Measurements from ENCODE around the gene ANGPTL7. TPM values are rescaled to one million over a fixed set of nuclear protein-coding genes. Genes with fewer than 3 reads are reported as not detected.

ANGPTL7 gene
- total and polyA plus RNA-seq, 2 of the 8 experiments (the other 6 are each of a cell fraction or from before 2014, with no cell fraction given), result not detected

- TF ChIP-seq NANOG (IDR thresholded peaks at IDR 0.05; ENCODE audit: insufficient read depth, low read depth, low read length, poor library complexity, severe bottlenecking), result no peak
- TF ChIP-seq TAF7 (optimal IDR thresholded peaks at IDR 0.05; ENCODE audit: borderline replicate concordance, low read depth, low read length), result no peak
Observed at GRCh38 chr1:11157394-11157793, 31.8 kb upstream of the ANGPTL7 start (continued).

Data from H1 (cell line).